Esophagus squamous epithelium (tissue), 5 donors: Measurements from ENCODE around the gene CDH12. TPM values are rescaled to one million over a fixed set of nuclear protein-coding genes. Genes with fewer than 3 reads are reported as not detected.

Experiments
- DNase-seq: peaks from one replicate; lab custom pipeline; 2025; lab: John Stamatoyannopoulos, UW
- H3K27ac ChIP-seq, 4 donors: fragments of 200-600 bp; sonication (generic); one replicate each; pipeline ENCODE4 v1.5.1; 2016 to 2019; ENCODE audit warnings: mild to moderate bottlenecking in 1 of 4
- H3K27me3 ChIP-seq, 4 donors: fragments of 200-600 bp; sonication (generic); 1 replicate in 3 of 4; 2 replicates in 1 of 4; pipeline versions ENCODE4 v1.5.1 to v1.6.0; 2017 to 2021; ENCODE audit warnings: antibody characterized with exemption in 1 of 4
- H3K36me3 ChIP-seq, 3 donors: fragments of 200-600 bp; sonication (generic); one replicate each; pipeline ENCODE4 v1.5.1; 2016 to 2019
- H3K4me1 ChIP-seq, 3 donors: fragments of 200-600 bp; sonication (generic); one replicate each; pipeline ENCODE4 v1.5.1; 2017 to 2019
- H3K4me3 ChIP-seq, 4 donors: fragments of 200-600 bp; sonication (generic); 1 replicate in 3 of 4; 2 replicates in 1 of 4; pipeline ENCODE4 v1.5.1; 2016 to 2019; ENCODE audit warnings: mild to moderate bottlenecking in 2 of 4, moderate library complexity in 1 of 4
- H3K9me3 ChIP-seq, 3 donors: fragments of 200-600 bp; sonication (generic); one replicate each; pipeline ENCODE4 v1.5.1; 2016 to 2019
- POLR2A ChIP-seq, 4 donors: fragments of 450-650 bp; IDR thresholded peaks; one replicate each; pipeline ENCODE4 v1.6.1; 2017; ENCODE audit warnings: antibody characterized with exemption in 4 of 4, mild to moderate bottlenecking in 4 of 4, moderate library complexity in 3 of 4
- WGBS, 2 donors: methylation state at CpG; one replicate each; pipeline ENCODE4 v1.1.5; 2018; 5-methylcytosine and 5-hydroxymethylcytosine counted together
- intact Hi-C: fragments of 100-400 bp; cut with DNase I; formaldehyde crosslinking; loops from one replicate; pipeline ENCODE4 v1.15.0; 2022
- total RNA-seq, 4 donors: library from RNA; depleted of rRNA; stranded (reverse); fragments of >200 nt; gene quantifications; one replicate each; pipeline ENCODE4 v1.1.0, GENCODE V29; 2016
- TF ChIP-seq, protein P1 (sequence below), 6 experiments: fragments of 450-650 bp in 4 of 6; fragments of 200-600 bp in 2 of 6; sonication (generic) in 2 of 6; IDR thresholded peaks; one replicate each; pipeline ENCODE4 v1.5.1; 2016 to 2019; ENCODE audit warnings: antibody characterized with exemption in 6 of 6, mild to moderate bottlenecking in 4 of 6, moderate library complexity in 4 of 6
- donor health status: DM: yes; HTN: yes; CAD: no.

CDH12 gene
- total RNA-seq, 4 donors from 2014 or later: not detected

GRCh38 chr5:22669345-22669744 is 183.8 kb downstream of the CDH12 start:
- no peaks in the 10 kb centered on the region for H3K9me3 ChIP-seq
- intact Hi-C loops: no loop called here
- H3K36me3 ChIP-seq: no peaks in the 10 kb centered on the region
- H3K27ac ChIP-seq: no peak overlapping the region
- no peaks in the 10 kb centered on the region for H3K4me1 ChIP-seq
- no peak overlapping the region for H3K4me3 ChIP-seq
- DNase-seq: no peak
- no peaks in the 10 kb centered on the region for H3K27me3 ChIP-seq
- TF ChIP-seq, protein P1, sequence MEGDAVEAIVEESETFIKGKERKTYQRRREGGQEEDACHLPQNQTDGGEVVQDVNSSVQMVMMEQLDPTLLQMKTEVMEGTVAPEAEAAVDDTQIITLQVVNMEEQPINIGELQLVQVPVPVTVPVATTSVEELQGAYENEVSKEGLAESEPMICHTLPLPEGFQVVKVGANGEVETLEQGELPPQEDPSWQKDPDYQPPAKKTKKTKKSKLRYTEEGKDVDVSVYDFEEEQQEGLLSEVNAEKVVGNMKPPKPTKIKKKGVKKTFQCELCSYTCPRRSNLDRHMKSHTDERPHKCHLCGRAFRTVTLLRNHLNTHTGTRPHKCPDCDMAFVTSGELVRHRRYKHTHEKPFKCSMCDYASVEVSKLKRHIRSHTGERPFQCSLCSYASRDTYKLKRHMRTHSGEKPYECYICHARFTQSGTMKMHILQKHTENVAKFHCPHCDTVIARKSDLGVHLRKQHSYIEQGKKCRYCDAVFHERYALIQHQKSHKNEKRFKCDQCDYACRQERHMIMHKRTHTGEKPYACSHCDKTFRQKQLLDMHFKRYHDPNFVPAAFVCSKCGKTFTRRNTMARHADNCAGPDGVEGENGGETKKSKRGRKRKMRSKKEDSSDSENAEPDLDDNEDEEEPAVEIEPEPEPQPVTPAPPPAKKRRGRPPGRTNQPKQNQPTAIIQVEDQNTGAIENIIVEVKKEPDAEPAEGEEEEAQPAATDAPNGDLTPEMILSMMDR (IDR thresholded peaks at IDR 0.05): no peak
- no peak for TF ChIP-seq POLR2A (IDR thresholded peaks at IDR 0.05)
- WGBS, 2 donors: 64 to 65% methylated on average over 4 of the region's 4 CpGs

DNA sequence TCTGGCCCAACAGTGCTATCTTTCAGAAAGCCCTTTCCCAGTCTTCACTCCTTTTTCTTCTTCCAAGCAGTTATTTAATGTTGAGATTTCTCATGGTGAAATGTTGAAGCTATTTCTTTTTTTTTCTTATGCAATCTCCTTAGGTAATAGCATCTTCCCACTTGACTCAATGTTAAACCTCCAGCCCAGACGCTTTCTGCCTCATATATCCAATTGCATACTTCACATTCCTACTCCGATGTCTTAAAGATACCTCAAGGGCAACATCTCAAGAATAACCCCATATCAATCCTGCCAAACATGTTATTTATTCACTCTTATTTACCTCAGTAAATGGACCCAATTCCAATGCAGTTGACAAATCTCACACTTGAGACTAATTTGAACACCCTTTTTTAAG is 187.3 kb downstream of the CDH12 start:
- no peak overlapping the region for H3K27ac ChIP-seq
- no peak for DNase-seq
- no peaks in the 10 kb centered on the region for H3K27me3 ChIP-seq
- WGBS, 2 donors: 77 to 85% methylated on average over 2 of the region's 2 CpGs
- H3K9me3 ChIP-seq: no peaks in the 10 kb centered on the region
- TF ChIP-seq POLR2A (IDR thresholded peaks at IDR 0.05): no peak
- H3K36me3 ChIP-seq: no peaks in the 10 kb centered on the region
- intact Hi-C loops: no loop called here
- no peak overlapping the region for H3K4me3 ChIP-seq
- no peaks in the 10 kb centered on the region for H3K4me1 ChIP-seq

DNA sequence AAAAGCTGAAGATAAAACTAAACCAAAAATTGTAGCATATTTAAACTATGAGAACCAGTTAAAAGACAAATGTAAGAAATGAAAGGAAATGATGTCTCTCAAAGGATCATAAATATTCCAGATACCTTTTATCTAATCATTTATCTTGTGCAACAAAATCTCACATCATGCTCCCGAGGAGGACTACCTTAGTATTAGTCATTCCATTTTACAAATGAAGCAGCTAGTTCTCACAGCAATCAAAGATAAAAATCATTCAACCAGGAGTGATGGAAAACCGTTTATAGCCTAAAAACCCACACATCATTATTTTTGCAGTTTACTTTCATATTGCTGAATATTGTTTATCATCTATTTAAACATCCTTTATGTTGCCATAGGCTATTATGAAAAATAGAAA is 190.0 kb downstream of the CDH12 start:
- TF ChIP-seq, protein P1 (IDR thresholded peaks at IDR 0.05): no peak
- TF ChIP-seq POLR2A (IDR thresholded peaks at IDR 0.05): no peak
- Histone ChIP-seq H3K4me3 (no peak overlapping the region), H3K27ac (no peak overlapping the region), H3K4me1 (no peaks in the 10 kb centered on the region), H3K27me3 (no peaks in the 10 kb centered on the region), H3K9me3 (no peaks in the 10 kb centered on the region), H3K36me3 (no peaks in the 10 kb centered on the region)
- intact Hi-C loops: no loop called here
- 34% methylated on average over 2 of the region's 2 CpGs for WGBS, 2 donors
- no peak for DNase-seq

GRCh38 chr5:22662391-22662790 is 190.8 kb downstream of the CDH12 start:
- no peak for DNase-seq
- intact Hi-C loops: no loop called here

DNA sequence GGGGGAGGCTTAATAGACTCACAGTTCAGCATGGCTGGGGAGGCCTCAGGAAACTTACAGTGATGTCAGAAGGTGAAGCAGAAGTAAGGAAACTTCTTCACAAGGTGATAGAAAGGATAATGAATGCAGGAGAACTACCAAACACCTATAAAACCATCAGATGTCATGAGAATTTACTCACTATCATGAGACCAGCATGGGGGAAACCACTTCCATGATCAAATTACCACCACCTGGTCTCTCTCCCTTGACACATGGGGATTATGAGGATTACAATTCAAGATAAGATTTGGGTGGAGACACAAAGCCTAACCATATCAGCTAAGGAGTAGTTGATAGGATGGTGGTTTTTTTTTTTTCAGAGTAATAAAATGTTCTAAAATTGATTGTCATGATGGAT is 201.8 kb downstream of the CDH12 start:
- Histone ChIP-seq H3K27me3 (no peaks in the 10 kb centered on the region), H3K4me1 (no peaks in the 10 kb centered on the region), H3K9me3 (no peaks in the 10 kb centered on the region), H3K4me3 (no peak overlapping the region), H3K27ac (no peak overlapping the region), H3K36me3 (no peaks in the 10 kb centered on the region)
- no peak for DNase-seq
- intact Hi-C loops: no loop called here
- no peak for TF ChIP-seq POLR2A (IDR thresholded peaks at IDR 0.05)
- TF ChIP-seq, protein P1 (IDR thresholded peaks at IDR 0.05): no peak

More at GRCh38 chr5:22662391-22662790, 190.8 kb downstream of the CDH12 start:
- no peak overlapping the region for H3K27ac ChIP-seq
- no peaks in the 10 kb centered on the region for H3K9me3 ChIP-seq
- H3K27me3 ChIP-seq: no peaks in the 10 kb centered on the region
- H3K4me3 ChIP-seq: no peak overlapping the region
- H3K36me3 ChIP-seq: no peaks in the 10 kb centered on the region
- TF ChIP-seq, protein P1 (IDR thresholded peaks at IDR 0.05): no peak
- H3K4me1 ChIP-seq: no peaks in the 10 kb centered on the region
- WGBS, 2 donors: 31 to 36% methylated on average over 3 of the region's 3 CpGs

GRCh38 chr5:22650511-22650910 is 202.6 kb downstream of the CDH12 start:
- no peaks in the 10 kb centered on the region for H3K9me3 ChIP-seq
- no peaks in the 10 kb centered on the region for H3K36me3 ChIP-seq
- H3K4me3 ChIP-seq: no peak overlapping the region
- no peak overlapping the region for H3K27ac ChIP-seq
- WGBS, 2 donors: 44 to 52% methylated on average over 2 of the region's 2 CpGs
- no peaks in the 10 kb centered on the region for H3K27me3 ChIP-seq
- intact Hi-C loops: no loop called here
- no peak for DNase-seq
- no peaks in the 10 kb centered on the region for H3K4me1 ChIP-seq
- TF ChIP-seq, protein P1 (IDR thresholded peaks at IDR 0.05): no peak
- no peak for TF ChIP-seq POLR2A (IDR thresholded peaks at IDR 0.05)
